Astrocyte (in vitro differentiated cells and primary cell): Measurements from ENCODE around the gene TAF3. TPM values are rescaled to one million over a fixed set of nuclear protein-coding genes. Genes with fewer than 3 reads are reported as not detected.

Experiments
- DNase-seq: peaks from one replicate; pipeline ENCODE4 v3.0.0-alpha.2; 2010; ENCODE audit warnings: low read depth
- FAIRE-seq: peaks from 2 replicates; lab custom pipeline; 2011; peaks lifted over from hg19 to GRCh38; lab: Jason Lieb, UNC
- H2AFZ ChIP-seq: 2 replicates; pipeline ENCODE4 v1.6.0; 2012; ENCODE audit warnings: low read depth, low read length, inconsistent platforms
- H3K27ac ChIP-seq: 2 replicates; pipeline ENCODE4 v1.5.1; 2011; ENCODE audit warnings: low read depth, low read length, inconsistent platforms
- H3K27me3 ChIP-seq: 2 replicates; pipeline ENCODE4 v1.6.0; 2011; ENCODE audit warnings: low read length, inconsistent platforms; ENCODE audit not compliant: insufficient read depth
- H3K36me3 ChIP-seq: 2 replicates; pipeline ENCODE4 v1.5.1; 2011; ENCODE audit warnings: low read length, inconsistent platforms; ENCODE audit not compliant: insufficient read depth
- H3K4me1 ChIP-seq: 2 replicates; pipeline ENCODE4 v1.5.1; 2011; ENCODE audit warnings: low read length, inconsistent platforms; ENCODE audit not compliant: insufficient read depth
- H3K4me2 ChIP-seq: 2 replicates; pipeline ENCODE4 v1.6.0; 2012; ENCODE audit warnings: low read length, inconsistent platforms
- H3K4me3 ChIP-seq: 2 replicates; pipeline ENCODE4 v1.5.1; 2011; ENCODE audit warnings: low read depth, mild to moderate bottlenecking, low read length, inconsistent platforms; ENCODE audit not compliant: insufficient read depth
- H3K79me2 ChIP-seq: 2 replicates; pipeline ENCODE4 v1.6.0; 2012; ENCODE audit warnings: mild to moderate bottlenecking, low read length, inconsistent platforms; ENCODE audit not compliant: insufficient read depth
- H3K9ac ChIP-seq: 2 replicates; pipeline ENCODE4 v1.6.0; 2012; ENCODE audit warnings: mild to moderate bottlenecking, low read length, inconsistent platforms
- H3K9me3 ChIP-seq: 2 replicates; pipeline ENCODE4 v1.5.1; 2012; ENCODE audit warnings: low read depth, mild to moderate bottlenecking, low read length, inconsistent platforms; ENCODE audit not compliant: insufficient read depth
- H4K20me1 ChIP-seq: 2 replicates; pipeline ENCODE4 v1.6.0; 2012; ENCODE audit warnings: low read length, inconsistent platforms; ENCODE audit not compliant: insufficient read depth
- H3K27ac Mint-ChIP-seq: one replicate; pipeline ENCODE4 v1.8.0; 2021; ENCODE audit warnings: mild to moderate bottlenecking, mixed read lengths; ENCODE audit not compliant: unreplicated experiment
- H3K27me3 Mint-ChIP-seq: one replicate; pipeline ENCODE4 v1.8.0; 2021; ENCODE audit warnings: low read depth, mixed read lengths; ENCODE audit not compliant: unreplicated experiment
- H3K36me3 Mint-ChIP-seq: one replicate; pipeline ENCODE4 v1.8.0; 2021; ENCODE audit warnings: low read depth, mixed read lengths; ENCODE audit not compliant: unreplicated experiment
- H3K4me1 Mint-ChIP-seq: one replicate; pipeline ENCODE4 v1.8.0; 2021; ENCODE audit warnings: low read depth, mixed read lengths; ENCODE audit not compliant: unreplicated experiment
- H3K4me3 Mint-ChIP-seq: one replicate; pipeline ENCODE4 v1.8.0; 2021; ENCODE audit warnings: mild to moderate bottlenecking, moderate library complexity, mixed read lengths; ENCODE audit not compliant: unreplicated experiment
- H3K9me3 Mint-ChIP-seq: one replicate; pipeline ENCODE4 v1.8.0; 2021; ENCODE audit warnings: mild to moderate bottlenecking, mixed read lengths; ENCODE audit not compliant: unreplicated experiment
- CTCF ChIP-seq: IDR thresholded peaks from 2 replicates; pipeline ENCODE4 v1.5.1; 2011; ENCODE audit warnings: low read depth, mild to moderate bottlenecking, inconsistent platforms, low read length, moderate library complexity; ENCODE audit not compliant: insufficient read depth
- EZH2 ChIP-seq: IDR thresholded peaks from 2 replicates; pipeline ENCODE4 v1.6.1; 2012; ENCODE audit warnings: mild to moderate bottlenecking, low read length, inconsistent platforms; ENCODE audit not compliant: insufficient read depth
- total RNA-seq: library from RNA; stranded (reverse); gene quantifications from 2 replicates; pipeline ENCODE4 v1.2.1, GENCODE V29; 2021

TAF3 gene
- total RNA-seq, 1 donor from 2014 or later: 10.2 TPM

- Mint-ChIP-seq H3K4me1 (peaks cover 2% of the 10 kb centered on the region), H3K9me3 (peaks cover 10% of the 10 kb centered on the region), H3K27me3 (peaks cover 77% of the 10 kb centered on the region), H3K36me3 (no peaks in the 10 kb centered on the region), H3K27ac (peak overlapping the region; percentile 2), H3K4me3 (peak overlapping the region; percentile 82)
- Histone ChIP-seq H3K4me3 (no peak overlapping the region), H3K27me3 (peaks cover 96% of the 10 kb centered on the region), H3K4me2 (peak overlapping the region; percentile 76), H3K4me1 (peaks cover 10% of the 10 kb centered on the region), H4K20me1 (peaks cover 18% of the 10 kb centered on the region), H3K36me3 (no peaks in the 10 kb centered on the region), H3K9me3 (no peaks in the 10 kb centered on the region), H3K27ac (no peak overlapping the region), H3K9ac (no peak overlapping the region), H3K79me2 (no peaks in the 10 kb centered on the region), H2AFZ (no peak overlapping the region)
- no peak for FAIRE-seq
- no peak for DNase-seq
- TF ChIP-seq EZH2: no peak
- TF ChIP-seq CTCF: no peak
These were observed 227.6 kb downstream of the TAF3 start for GRCh38 chr10:8045726-8046494.

GRCh38 chr10:8047452-8048280 is 229.4 kb downstream of the TAF3 start:
- TF ChIP-seq EZH2 (peak; percentile 58), CTCF (no peak)
- no peak for FAIRE-seq
- no peak overlapping the region for H3K4me2 ChIP-seq
- H3K79me2 ChIP-seq: no peaks in the 10 kb centered on the region
- H3K9me3 ChIP-seq: no peaks in the 10 kb centered on the region
- H3K4me3 ChIP-seq: no peak overlapping the region
- no peak overlapping the region for H2AFZ ChIP-seq
- H3K9ac ChIP-seq: no peak overlapping the region
- Mint-ChIP-seq H3K36me3 (peaks cover 2% of the 10 kb centered on the region), H3K27ac (peak overlapping the region; percentile 47), H3K4me1 (no peaks in the 10 kb centered on the region), H3K9me3 (peaks cover 5% of the 10 kb centered on the region), H3K27me3 (peaks cover 70% of the 10 kb centered on the region), H3K4me3 (no peak overlapping the region)
- H3K4me1 ChIP-seq: peaks cover 12% of the 10 kb centered on the region
- H4K20me1 ChIP-seq: peaks cover 22% of the 10 kb centered on the region
- H3K27me3 ChIP-seq: peaks cover 93% of the 10 kb centered on the region
- no peak overlapping the region for H3K27ac ChIP-seq
- DNase-seq: no peak
- H3K36me3 ChIP-seq: no peaks in the 10 kb centered on the region
